Osteoblast (primary cell): Measurements from ENCODE around the gene HSPBP1. TPM values are rescaled to one million over a fixed set of nuclear protein-coding genes. Genes with fewer than 3 reads are reported as not detected.
A peak's percentile ranks its signal among the peaks of the same experiment; 100 is the strongest.

Source experiments
- DNase-seq: peaks from one replicate; pipeline ENCODE4 v3.0.0; 2011; ENCODE audit warnings: low spot score, mixed read lengths; ENCODE audit not compliant: insufficient read length; ENCODE audit errors: missing footprints
- H2AFZ ChIP-seq: 2 replicates; pipeline ENCODE4 v1.6.0; 2011; ENCODE audit warnings: mild to moderate bottlenecking, low read length
- H3K27ac ChIP-seq: 2 replicates; pipeline ENCODE4 v1.5.1; 2011; ENCODE audit warnings: mild to moderate bottlenecking, low read depth, low read length, moderate library complexity
- H3K27me3 ChIP-seq: 2 replicates; pipeline ENCODE4 v1.6.0; 2012; ENCODE audit warnings: mild to moderate bottlenecking, control low read depth, inconsistent platforms, low read length, moderate library complexity; ENCODE audit not compliant: insufficient read depth
- H3K36me3 ChIP-seq: 2 replicates; pipeline ENCODE4 v1.5.1; 2011; ENCODE audit warnings: mild to moderate bottlenecking, low read length, control low read depth, moderate library complexity; ENCODE audit not compliant: insufficient read depth
- H3K4me1 ChIP-seq: 2 replicates; pipeline ENCODE4 v1.5.1; 2011; ENCODE audit warnings: mild to moderate bottlenecking, low read length, control low read depth, moderate library complexity; ENCODE audit not compliant: insufficient read depth
- H3K4me2 ChIP-seq: 2 replicates; pipeline ENCODE4 v1.6.0; 2011; ENCODE audit warnings: mild to moderate bottlenecking, low read length; ENCODE audit not compliant: insufficient read depth
- H3K4me3 ChIP-seq: fragments of 200-600 bp; sonication (generic); 3 replicates; pipeline ENCODE4 v1.5.1; 2012; ENCODE audit warnings: mild to moderate bottlenecking, low read length, inconsistent platforms; ENCODE audit not compliant: insufficient read depth
- H3K79me2 ChIP-seq: 2 replicates; pipeline ENCODE4 v1.6.0; 2012; ENCODE audit warnings: mild to moderate bottlenecking, low read length, control low read depth, inconsistent platforms; ENCODE audit not compliant: insufficient read depth
- H3K9me3 ChIP-seq: 2 replicates; pipeline ENCODE4 v1.5.1; 2011; ENCODE audit warnings: low read depth, low read length, control low read depth
- H4K20me1 ChIP-seq: 2 replicates; pipeline ENCODE4 v1.6.0; 2012; ENCODE audit warnings: mild to moderate bottlenecking, low read length, control low read depth; ENCODE audit not compliant: insufficient read depth
- CTCF ChIP-seq: IDR thresholded peaks from 2 replicates; pipeline ENCODE4 v1.5.1; 2011; ENCODE audit warnings: mild to moderate bottlenecking, low read depth, low read length, moderate library complexity; ENCODE audit errors: extremely low read depth
- total RNA-seq: library from RNA; depleted of rRNA; stranded (reverse); fragments of >200 nt; gene quantifications from 2 replicates; pipeline ENCODE4 v1.2.3, GENCODE V29; 2012

HSPBP1 gene
- total RNA-seq, 1 donor = 26.4 TPM

GRCh38 chr19:55248166-55248675 lies 31.7 kb downstream of the HSPBP1 start:
- Histone ChIP-seq H3K4me3 (no peak overlapping the region), H3K36me3 (peaks cover 28% of the 10 kb centered on the region), H3K4me2 (no peak overlapping the region), H3K9me3 (no peaks in the 10 kb centered on the region), H4K20me1 (peaks cover 72% of the 10 kb centered on the region), H3K27me3 (no peaks in the 10 kb centered on the region), H3K79me2 (peaks cover 81% of the 10 kb centered on the region), H3K4me1 (peaks cover 5% of the 10 kb centered on the region), H2AFZ (no peak overlapping the region), H3K27ac (no peak overlapping the region)
- no peak for TF ChIP-seq CTCF
- peak; percentile 69 for DNase-seq

- H3K27ac ChIP-seq = no peak overlapping the region
- H4K20me1 ChIP-seq = peaks cover 66% of the 10 kb centered on the region
- H3K27me3 ChIP-seq = no peaks in the 10 kb centered on the region
- no peak for TF ChIP-seq CTCF
- no peaks in the 10 kb centered on the region for H3K9me3 ChIP-seq
- peaks cover 31% of the 10 kb centered on the region for H3K36me3 ChIP-seq
- H2AFZ ChIP-seq = no peak overlapping the region
- DNase-seq = peak; percentile 95
- no peak overlapping the region for H3K4me2 ChIP-seq
- no peak overlapping the region for H3K4me3 ChIP-seq
- H3K79me2 ChIP-seq = peaks cover 75% of the 10 kb centered on the region
- H3K4me1 ChIP-seq = peaks cover 5% of the 10 kb centered on the region
Measured at GRCh38 chr19:55247621-55248099, 32.2 kb downstream of the HSPBP1 start.

- H3K79me2 ChIP-seq = peaks cover 66% of the 10 kb centered on the region
- no peak overlapping the region for H2AFZ ChIP-seq
- DNase-seq = peak; percentile 73
- no peak for TF ChIP-seq CTCF
- H4K20me1 ChIP-seq = peaks cover 57% of the 10 kb centered on the region
- H3K27me3 ChIP-seq = no peaks in the 10 kb centered on the region
- no peak overlapping the region for H3K4me3 ChIP-seq
- peaks cover 40% of the 10 kb centered on the region for H3K36me3 ChIP-seq
- H3K4me1 ChIP-seq = peaks cover 3% of the 10 kb centered on the region
- no peaks in the 10 kb centered on the region for H3K9me3 ChIP-seq
- H3K4me2 ChIP-seq = no peak overlapping the region
- H3K27ac ChIP-seq = no peak overlapping the region
Measured at GRCh38 chr19:55246462-55247451, 33.2 kb downstream of the HSPBP1 start.

- Histone ChIP-seq H3K4me3 (no peak overlapping the region), H3K79me2 (peaks cover 52% of the 10 kb centered on the region), H3K27ac (no peak overlapping the region), H3K27me3 (no peaks in the 10 kb centered on the region), H3K9me3 (no peaks in the 10 kb centered on the region), H4K20me1 (peaks cover 44% of the 10 kb centered on the region), H3K4me2 (no peak overlapping the region), H2AFZ (no peak overlapping the region), H3K4me1 (no peaks in the 10 kb centered on the region), H3K36me3 (peaks cover 50% of the 10 kb centered on the region)
- no peak for TF ChIP-seq CTCF
- no peak for DNase-seq
Measured at GRCh38 chr19:55245236-55245904, 34.5 kb downstream of the HSPBP1 start.
